Ectodermal cell (in vitro differentiated cells): Measurements from ENCODE around the gene ZNF70.
A peak's percentile ranks its signal among the peaks of the same experiment; 100 is the strongest.

ENCODE experiments used
- H3K27ac ChIP-seq: 2 replicates; pipeline ENCODE4 v1.7.0; 2013; ENCODE audit warnings: mild to moderate bottlenecking, low read depth, low read length; ENCODE audit not compliant: insufficient read depth, poor library complexity, severe bottlenecking
- H3K27me3 ChIP-seq: 2 replicates; pipeline ENCODE4 v1.7.0; 2013; ENCODE audit warnings: mild to moderate bottlenecking, low read length; ENCODE audit not compliant: insufficient read depth, control insufficient read depth, poor library complexity, severe bottlenecking
- H3K36me3 ChIP-seq: one replicate; pipeline ENCODE4 v1.7.0; 2013; ENCODE audit warnings: low read length; ENCODE audit not compliant: control insufficient read depth, insufficient read depth
- H3K4me1 ChIP-seq: one replicate; pipeline ENCODE4 v1.7.0; 2013; ENCODE audit warnings: low read length; ENCODE audit not compliant: control insufficient read depth, insufficient read depth
- H3K4me3 ChIP-seq: 2 replicates; pipeline ENCODE4 v1.7.0; 2013; ENCODE audit warnings: low read depth, low read length, control low read depth; ENCODE audit not compliant: insufficient read depth
- H3K9me3 ChIP-seq: 2 replicates; pipeline ENCODE4 v1.7.0; 2013; ENCODE audit warnings: mild to moderate bottlenecking, low read length, moderate library complexity; ENCODE audit not compliant: control insufficient read depth
- WGBS, 2 experiments: methylation state at CpG; one replicate each; pipeline ENCODE4 v1.1.7; 2013; ENCODE audit warnings: missing lambda C conversion rate in 2 of 2; 5-methylcytosine and 5-hydroxymethylcytosine counted together

ZNF70 gene

GRCh38 chr22:23720855-23721254 lies 30.1 kb downstream of the ZNF70 start:
- Histone ChIP-seq H3K4me3 (no peak overlapping the region), H3K9me3 (no peaks in the 10 kb centered on the region), H3K27ac (no peak overlapping the region), H3K27me3 (no peaks in the 10 kb centered on the region), H3K36me3 (no peaks in the 10 kb centered on the region), H3K4me1 (no peaks in the 10 kb centered on the region)
- WGBS, 2 experiments: 90 to 97% methylated on average over 6 of the region's 6 CpGs

GRCh38 chr22:23718371-23719165 lies 32.3 kb downstream of the ZNF70 start:
- Histone ChIP-seq H3K4me1 (no peaks in the 10 kb centered on the region), H3K4me3 (no peak overlapping the region), H3K27ac (no peak overlapping the region), H3K9me3 (no peaks in the 10 kb centered on the region), H3K36me3 (no peaks in the 10 kb centered on the region), H3K27me3 (no peaks in the 10 kb centered on the region)
- 94 to 97% methylated on average over 17 of the region's 17 CpGs for WGBS, 2 experiments

- no peak overlapping the region for H3K27ac ChIP-seq
- 5% methylated on average over 84 of the region's 84 CpGs for WGBS, 2 experiments
Measured at GRCh38 chr22:23716811-23717801, 33.8 kb downstream of the ZNF70 start.

GRCh38 chr22:23715806-23716375 lies 35.0 kb downstream of the ZNF70 start:
- 91 to 94% methylated on average over 18 of the region's 18 CpGs for WGBS, 2 experiments
- Histone ChIP-seq H3K4me1 (no peaks in the 10 kb centered on the region), H3K9me3 (no peaks in the 10 kb centered on the region), H3K36me3 (no peaks in the 10 kb centered on the region), H3K27me3 (no peaks in the 10 kb centered on the region), H3K4me3 (no peak overlapping the region), H3K27ac (no peak overlapping the region)

More at GRCh38 chr22:23716811-23717801, 33.8 kb downstream of the ZNF70 start:
- Histone ChIP-seq H3K4me3 (peak overlapping the region; percentile 82), H3K36me3 (no peaks in the 10 kb centered on the region), H3K4me1 (no peaks in the 10 kb centered on the region), H3K9me3 (no peaks in the 10 kb centered on the region), H3K27me3 (no peaks in the 10 kb centered on the region)

GRCh38 chr22:23714596-23715578 lies 36.0 kb downstream of the ZNF70 start:
- H3K27ac ChIP-seq: no peak overlapping the region
- WGBS, 2 experiments: 91 to 94% methylated on average over 23 of the region's 23 CpGs
- H3K9me3 ChIP-seq: no peaks in the 10 kb centered on the region
- no peaks in the 10 kb centered on the region for H3K27me3 ChIP-seq
- peaks cover 6% of the 10 kb centered on the region for H3K36me3 ChIP-seq
- no peaks in the 10 kb centered on the region for H3K4me1 ChIP-seq
- no peak overlapping the region for H3K4me3 ChIP-seq

GRCh38 chr22:23713696-23714595 lies 37.0 kb downstream of the ZNF70 start:
- Histone ChIP-seq H3K4me1 (no peaks in the 10 kb centered on the region), H3K27ac (no peak overlapping the region), H3K4me3 (no peak overlapping the region), H3K9me3 (no peaks in the 10 kb centered on the region), H3K36me3 (peaks cover 8% of the 10 kb centered on the region), H3K27me3 (no peaks in the 10 kb centered on the region)
- WGBS, 2 experiments: 93 to 95% methylated on average over 28 of the region's 28 CpGs

GRCh38 chr22:23712256-23712655 lies 38.7 kb downstream of the ZNF70 start:
- no peaks in the 10 kb centered on the region for H3K27me3 ChIP-seq
- H3K9me3 ChIP-seq: no peaks in the 10 kb centered on the region
- H3K36me3 ChIP-seq: peaks cover 18% of the 10 kb centered on the region
- no peak overlapping the region for H3K4me3 ChIP-seq
- no peaks in the 10 kb centered on the region for H3K4me1 ChIP-seq
- 95% methylated on average over 12 of the region's 12 CpGs for WGBS, 2 experiments
- H3K27ac ChIP-seq: no peak overlapping the region

- WGBS, 2 experiments: 91 to 96% methylated on average over 2 of the region's 2 CpGs
- no peak overlapping the region for H3K27ac ChIP-seq
- H3K9me3 ChIP-seq: no peaks in the 10 kb centered on the region
- H3K4me1 ChIP-seq: no peaks in the 10 kb centered on the region
- H3K36me3 ChIP-seq: peaks cover 32% of the 10 kb centered on the region
- no peaks in the 10 kb centered on the region for H3K27me3 ChIP-seq
- H3K4me3 ChIP-seq: no peak overlapping the region
Measured at GRCh38 chr22:23709107-23709506, 41.8 kb downstream of the ZNF70 start.
